A172 (cell line): ENCODE data around the gene RBKS. TPM values are rescaled to one million over a fixed set of nuclear protein-coding genes. Genes with fewer than 3 reads are reported as not detected.
"Not testable (repeated sequence)": the region's sequence is repeated elsewhere in the genome, so short reads cannot be mapped to it uniquely, and the experiment has no call there.

ENCODE experiments used
- DNase-seq: peaks from one replicate; pipeline ENCODE4 v3.0.0-alpha.2; 2015; ENCODE audit warnings: low spot score
- total RNA-seq: library from RNA; depleted of rRNA; stranded (reverse); fragments of >200 nt; shearing (Covaris generic); gene quantifications from 2 replicates; pipeline ENCODE4 v1.2.3, GENCODE V29; 2014

Gene RBKS
- total RNA-seq, 1 experiment from 2014 or later = 2.2 TPM

- DNase-seq = no peak
Observed at GRCh38 chr2:27873091-27873490, 17.1 kb downstream of the RBKS start.

- DNase-seq = no peak
Observed at GRCh38 chr2:27871802-27872201, 18.4 kb downstream of the RBKS start.

- DNase-seq = no peak
Observed at GRCh38 chr2:27870724-27871123, 19.5 kb downstream of the RBKS start.

GRCh38 chr2:27869763-27870162 lies 20.4 kb downstream of the RBKS start:
- DNase-seq = no peak

- DNase-seq = no peak
Observed at GRCh38 chr2:27866237-27866636, 23.9 kb downstream of the RBKS start.

- DNase-seq = not testable (repeated sequence)
Observed at GRCh38 chr2:27863955-27864354, 26.2 kb downstream of the RBKS start.

GRCh38 chr2:27863146-27863545 lies 27.0 kb downstream of the RBKS start:
- DNase-seq = no peak

- DNase-seq = peak; percentile 28
Observed at GRCh38 chr2:27860111-27860510, 30.1 kb downstream of the RBKS start.

GRCh38 chr2:27857417-27858172 lies 32.6 kb downstream of the RBKS start:
- peak; percentile 71 for DNase-seq

- no peak for DNase-seq
Observed at GRCh38 chr2:27856956-27857355, 33.2 kb downstream of the RBKS start.

GRCh38 chr2:27856386-27856785 lies 33.8 kb downstream of the RBKS start:
- no peak for DNase-seq

GRCh38 chr2:27855476-27855875 lies 34.7 kb downstream of the RBKS start:
- DNase-seq = peak; percentile 61

GRCh38 chr2:27854229-27854862 lies 35.8 kb downstream of the RBKS start:
- DNase-seq = no peak

- no peak for DNase-seq
Observed at GRCh38 chr2:27852691-27853090, 37.5 kb downstream of the RBKS start.

- DNase-seq = no peak
Observed at GRCh38 chr2:27849558-27850205, 40.5 kb downstream of the RBKS start.

- DNase-seq = no peak
Observed at GRCh38 chr2:27847333-27847732, 42.9 kb downstream of the RBKS start.

GRCh38 chr2:27844821-27845255 lies 45.3 kb downstream of the RBKS start:
- DNase-seq = no peak

- no peak for DNase-seq
Observed at GRCh38 chr2:27843992-27844391, 46.2 kb downstream of the RBKS start.

GRCh38 chr2:27842894-27843293 lies 47.3 kb downstream of the RBKS start:
- DNase-seq = no peak

- no peak for DNase-seq
Observed at GRCh38 chr2:27839022-27839618, 51.1 kb downstream of the RBKS start.

- no peak for DNase-seq
Observed at GRCh38 chr2:27838502-27838901, 51.7 kb downstream of the RBKS start.

- DNase-seq = peak; percentile 40
Observed at GRCh38 chr2:27833931-27834330, 56.3 kb downstream of the RBKS start.
